ENCODE results near the gene LIN54.
"Not testable (repeated sequence)": the region's sequence is repeated elsewhere in the genome, so short reads cannot be mapped to it uniquely, and the experiment has no call there.

LIN54 gene

DNA sequence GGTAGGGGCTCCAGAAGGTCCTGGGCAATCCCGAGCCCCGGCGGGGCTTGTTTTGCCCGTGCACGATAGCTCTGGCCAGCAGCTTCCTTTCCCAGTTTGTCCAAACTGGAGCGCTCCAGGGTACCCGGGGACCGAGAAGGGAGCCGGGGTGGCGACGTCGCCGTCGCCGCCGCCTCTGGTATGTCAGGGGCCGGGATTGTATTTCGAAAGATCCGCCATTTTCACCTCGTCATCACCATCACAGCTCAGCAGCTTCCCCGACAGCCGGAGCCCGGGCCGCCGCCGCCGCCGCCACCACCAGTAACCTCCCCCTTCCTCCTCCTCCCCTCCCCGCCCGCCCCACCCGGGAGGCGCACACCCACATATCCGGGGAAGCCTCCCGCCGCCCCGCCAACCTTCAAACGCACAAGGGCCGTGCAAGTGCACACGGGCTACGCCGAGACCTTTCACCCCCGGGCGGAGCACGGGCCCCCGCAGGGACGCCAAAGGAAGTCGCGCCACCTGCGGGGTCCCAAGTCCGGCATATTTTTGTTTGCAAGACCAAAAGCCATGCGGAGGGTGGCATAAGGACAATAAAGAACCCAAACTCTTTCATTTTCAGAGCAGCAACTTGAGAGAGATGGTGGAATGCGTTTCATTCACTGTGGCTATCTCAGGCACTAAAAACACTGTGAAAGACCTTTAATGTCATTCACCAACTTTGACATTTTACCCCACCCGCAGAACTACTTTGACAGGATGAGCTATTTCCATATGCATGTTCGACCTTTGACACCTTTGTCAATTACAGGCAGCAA lies at the start of gene LIN54:
LIN54 (minus strand) TSS at position 302 of the 797 bp plus-strand sequence. CDS start 25,979 bp downstream, outside the sequence.
- DNase-seq (ENCODE audit: low spot score) = peak; percentile 86

DNA sequence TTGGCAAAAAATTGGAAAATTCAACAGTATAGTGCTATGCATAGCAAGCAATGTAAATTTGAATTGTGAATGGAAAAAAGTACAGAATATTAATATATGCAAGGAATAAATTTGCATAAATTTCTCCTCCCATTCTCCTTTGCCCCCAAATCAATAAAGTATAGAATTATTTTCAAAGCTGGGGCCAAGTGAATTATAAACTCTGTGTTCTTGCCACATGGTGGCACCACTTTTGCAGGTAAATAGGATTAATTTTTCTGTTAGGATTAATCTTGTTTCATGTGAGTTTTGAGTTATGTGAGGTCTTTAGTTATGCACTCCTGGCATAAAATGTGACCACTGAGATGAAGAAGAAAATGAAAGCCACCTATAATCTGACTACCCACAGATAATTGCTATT lies 44.3 kb upstream of the LIN54 start:
- peak; percentile 7 for DNase-seq (ENCODE audit: low spot score)

DNA sequence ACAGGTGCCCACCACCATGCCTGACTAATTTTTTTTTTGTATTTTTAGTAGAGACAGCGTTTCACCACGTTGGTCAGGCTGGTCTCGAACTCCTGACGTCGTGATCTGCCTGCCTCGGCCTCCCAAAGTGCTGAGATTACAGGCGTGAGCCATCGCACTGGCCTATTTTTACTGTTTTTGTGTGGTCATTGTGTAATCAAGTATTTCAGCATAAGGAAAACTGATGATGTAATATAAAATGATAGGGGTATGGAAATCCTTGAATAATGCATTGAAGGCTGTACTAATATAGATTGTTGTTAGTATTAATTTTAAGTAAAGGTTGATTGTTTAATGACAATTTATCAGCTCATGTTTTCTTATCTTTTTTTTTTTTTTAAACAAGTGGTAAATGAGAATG lies 38.2 kb upstream of the LIN54 start:
- DNase-seq (ENCODE audit: low spot score) = not testable (repeated sequence)

DNA sequence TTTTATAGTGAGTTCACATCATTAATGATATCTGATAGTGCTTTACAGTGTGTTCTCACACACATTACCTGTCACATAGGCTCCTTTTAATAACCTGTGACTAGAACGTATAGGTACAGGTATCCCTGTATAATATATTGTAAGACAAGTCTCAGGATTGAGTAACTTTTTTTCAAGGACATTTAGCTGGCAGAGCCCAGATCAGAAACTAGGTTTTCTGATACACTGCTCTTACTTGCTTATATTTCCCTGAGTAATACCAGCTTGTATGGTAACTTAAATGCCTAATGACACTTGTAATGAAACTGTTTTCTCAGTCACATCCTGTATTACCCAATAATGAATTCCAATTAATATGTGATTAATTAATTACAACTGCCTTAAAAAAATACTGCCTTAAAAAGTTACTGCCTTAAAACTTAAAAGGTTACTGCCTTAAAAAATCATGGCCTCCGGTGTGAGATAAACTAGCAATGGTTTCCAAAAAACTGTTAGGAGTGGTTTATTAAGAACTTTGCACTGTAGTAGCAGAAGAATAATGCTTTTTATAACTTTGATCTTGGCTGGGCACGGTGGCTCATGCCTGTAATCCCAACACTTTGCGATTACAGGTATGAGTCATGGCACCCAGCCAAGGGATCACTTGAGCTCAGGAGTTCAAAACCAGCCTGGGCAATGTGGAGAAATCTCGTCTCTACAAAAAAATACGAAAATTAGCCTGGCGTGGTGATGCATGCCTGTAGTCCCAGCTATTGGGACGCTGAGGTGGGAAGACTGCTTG lies 36.3 kb upstream of the LIN54 start:
- DNase-seq (ENCODE audit: low spot score) = no peak

DNA sequence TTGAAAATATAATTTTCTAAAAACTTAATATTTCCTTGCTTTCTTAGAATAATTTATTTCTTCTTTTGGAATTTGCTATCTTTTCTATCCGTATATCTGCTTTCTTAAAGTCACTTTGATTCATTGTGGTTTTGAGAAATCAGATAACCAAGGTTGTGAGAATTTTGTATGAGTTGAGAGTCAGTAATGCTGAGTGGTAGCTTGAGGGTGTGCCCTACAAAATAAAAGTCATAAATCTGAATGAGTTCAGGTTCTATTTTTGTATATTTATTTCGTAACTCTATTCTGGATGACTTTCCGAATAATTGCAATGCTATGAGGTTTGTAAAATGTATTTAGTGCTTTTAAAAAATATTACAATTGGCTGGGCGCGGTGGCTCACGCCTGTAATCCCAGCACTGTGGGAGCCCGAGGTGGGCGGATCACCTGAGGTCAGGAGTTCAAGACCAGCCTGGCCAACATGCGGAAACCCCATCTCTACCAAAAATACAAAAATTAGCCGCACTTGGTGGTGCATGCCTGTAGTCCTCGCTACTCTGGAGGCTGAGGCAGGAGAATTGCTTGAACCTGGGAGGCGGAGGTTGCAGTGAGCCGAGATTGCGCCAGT lies 33.3 kb upstream of the LIN54 start:
- DNase-seq (ENCODE audit: low spot score) = peak; percentile 46

DNA sequence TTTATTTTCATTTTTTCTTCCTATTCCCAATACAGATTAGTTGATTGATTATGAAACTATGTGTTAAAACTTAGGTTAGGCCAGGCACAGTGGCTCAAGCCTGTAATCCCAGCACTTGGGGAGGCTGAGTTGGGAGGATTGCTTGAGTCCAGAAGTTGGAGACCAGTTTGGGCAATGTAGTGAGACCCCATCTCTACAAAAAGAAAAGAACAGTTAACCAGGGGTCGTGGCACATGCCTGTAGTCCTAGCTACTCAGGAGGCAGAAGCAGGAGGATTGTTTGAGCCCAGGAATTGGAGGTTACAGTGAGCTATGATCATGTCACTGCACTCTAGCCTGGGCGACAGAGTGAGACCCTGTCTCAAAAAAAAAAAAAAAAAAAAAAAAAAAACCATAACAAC lies 32.5 kb upstream of the LIN54 start:
- DNase-seq (ENCODE audit: low spot score) = not testable (repeated sequence)

DNA sequence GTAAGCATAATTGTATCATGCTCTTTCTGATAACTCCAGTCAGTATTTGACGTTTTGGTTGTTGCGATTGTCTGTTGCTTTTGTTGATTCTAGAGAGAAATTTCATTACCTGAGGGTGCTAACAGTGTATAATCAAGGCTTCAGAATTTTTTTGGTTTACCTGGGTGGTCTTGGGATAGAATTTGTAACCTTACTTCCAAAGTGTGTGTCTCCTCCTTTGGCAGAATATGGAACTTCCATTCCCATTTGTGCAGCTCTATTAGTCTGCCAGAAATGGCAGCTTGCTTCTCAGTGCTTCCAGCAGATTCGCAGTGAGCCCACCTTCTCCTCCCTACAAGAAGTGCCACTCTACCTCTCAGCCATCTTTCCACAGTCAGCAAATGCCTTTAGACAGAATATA lies 29.6 kb upstream of the LIN54 start:
- no peak for DNase-seq (ENCODE audit: low spot score)

DNA sequence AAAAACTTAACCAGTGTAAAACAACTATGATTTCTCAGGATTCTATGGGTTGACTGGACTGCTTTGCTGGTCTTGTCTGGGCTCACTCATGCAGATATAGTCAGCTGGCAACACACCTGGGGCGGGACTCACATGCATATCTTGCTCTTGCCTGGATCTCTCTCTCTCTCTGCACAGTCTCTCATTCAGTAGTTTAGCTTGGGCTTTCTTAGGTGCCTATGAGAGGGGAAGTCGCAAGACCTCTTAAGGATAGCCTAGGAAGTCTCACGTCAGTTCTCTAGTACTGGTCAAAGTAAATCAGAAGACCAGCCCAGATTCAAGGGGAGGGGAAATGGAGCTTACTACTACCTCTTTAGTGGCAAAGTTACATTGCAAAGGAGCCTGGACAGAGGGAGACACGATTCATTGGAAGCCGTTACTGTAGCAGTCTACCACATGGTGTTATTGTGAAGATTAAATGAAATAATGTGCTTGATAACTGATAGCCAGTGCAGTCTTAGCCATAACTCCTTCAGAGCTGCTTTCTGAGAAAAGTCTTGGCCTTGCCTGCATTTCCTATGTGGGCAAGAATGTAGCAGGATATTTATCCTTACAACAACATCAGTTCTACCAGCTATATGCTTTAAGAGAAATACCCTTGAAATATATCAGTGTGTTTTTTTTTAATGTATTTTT lies 26.5 kb upstream of the LIN54 start:
- no peak for DNase-seq (ENCODE audit: low spot score)

DNA sequence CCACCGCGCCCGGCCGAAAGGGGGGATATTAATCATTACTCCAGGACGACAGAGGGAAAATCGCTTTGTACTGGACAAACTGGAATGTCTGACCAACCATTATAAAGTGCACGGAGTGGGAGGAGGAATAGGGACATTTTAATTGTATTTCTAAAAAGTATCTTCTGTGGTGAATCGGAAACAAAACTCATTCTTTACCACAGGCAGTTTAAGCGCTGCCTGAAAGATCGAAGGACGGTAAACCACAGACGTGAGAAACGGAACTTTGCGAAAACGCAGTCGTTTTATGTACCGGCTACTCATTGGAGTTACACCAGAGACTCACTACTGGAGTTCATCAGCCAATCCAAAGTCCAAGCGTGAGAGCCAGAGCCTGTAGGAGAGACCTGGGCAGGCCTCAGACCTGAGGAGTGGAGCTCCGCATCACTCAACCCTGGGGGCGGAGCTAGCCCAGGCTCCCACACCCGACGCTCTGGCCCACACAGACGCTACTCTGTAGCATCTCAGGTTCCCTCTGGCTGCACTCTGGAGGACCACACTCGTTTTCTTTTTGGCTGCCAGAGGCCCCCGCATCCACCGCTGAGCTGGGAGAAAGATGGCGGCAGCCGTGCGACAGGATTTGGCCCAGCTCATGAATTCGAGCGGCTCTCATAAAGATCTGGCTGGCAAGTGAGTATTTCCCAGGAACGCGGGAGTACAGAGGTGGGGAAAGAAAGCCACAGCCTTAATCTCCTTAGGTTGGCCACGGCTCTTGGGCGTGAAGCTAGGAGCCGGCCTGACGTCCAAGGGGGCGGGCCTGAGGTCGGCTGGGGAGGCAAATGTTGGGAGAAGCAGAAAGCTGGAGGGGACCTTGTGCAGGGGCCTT lies 24.2 kb upstream of the LIN54 start, which contains the start of gene COPS4:
COPS4 (plus strand) TSS at position 554 of the 865 bp plus-strand sequence; CDS start at position 596, 42 bp downstream.
- peak; percentile 98 for DNase-seq (ENCODE audit: low spot score)

DNA sequence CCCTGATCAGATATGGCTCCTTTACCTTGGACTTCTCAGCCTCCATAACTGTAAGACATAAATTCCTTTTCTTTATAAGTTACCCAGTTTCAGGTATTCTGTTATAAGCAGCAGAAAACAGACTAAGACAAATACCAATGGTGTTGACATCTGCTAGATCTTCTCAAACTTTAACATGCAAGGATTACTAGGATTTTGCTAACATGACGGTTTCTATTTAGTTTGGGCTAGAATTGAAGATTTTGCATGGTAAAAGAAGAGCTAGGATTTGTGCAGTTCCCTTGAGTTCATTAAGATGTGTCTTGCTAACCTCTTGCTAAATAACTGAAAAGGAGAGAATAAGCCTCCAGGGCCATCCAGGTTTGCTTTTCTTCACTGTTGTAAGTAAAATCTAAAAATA lies 19.1 kb upstream of the LIN54 start:
- no peak for DNase-seq (ENCODE audit: low spot score)

DNA sequence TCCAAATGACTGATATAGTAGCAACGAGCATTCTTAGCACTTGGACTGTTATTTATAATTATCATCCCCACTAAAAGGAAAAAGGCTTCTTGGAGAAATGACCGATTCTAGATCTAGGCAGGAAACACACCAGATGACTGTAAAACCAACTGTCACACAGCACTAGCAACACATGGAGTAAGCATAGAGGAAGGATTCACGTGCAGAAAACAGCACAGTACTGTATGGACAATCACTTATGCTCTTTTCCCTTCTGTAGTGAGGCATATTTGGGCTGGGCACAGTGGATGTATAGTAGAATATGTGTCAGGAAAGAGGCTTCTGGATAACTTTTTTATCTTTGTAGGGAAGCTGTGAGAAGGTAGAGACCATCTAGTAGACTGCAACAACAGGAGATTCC lies 18.4 kb upstream of the LIN54 start:
- DNase-seq (ENCODE audit: low spot score) = no peak

DNA sequence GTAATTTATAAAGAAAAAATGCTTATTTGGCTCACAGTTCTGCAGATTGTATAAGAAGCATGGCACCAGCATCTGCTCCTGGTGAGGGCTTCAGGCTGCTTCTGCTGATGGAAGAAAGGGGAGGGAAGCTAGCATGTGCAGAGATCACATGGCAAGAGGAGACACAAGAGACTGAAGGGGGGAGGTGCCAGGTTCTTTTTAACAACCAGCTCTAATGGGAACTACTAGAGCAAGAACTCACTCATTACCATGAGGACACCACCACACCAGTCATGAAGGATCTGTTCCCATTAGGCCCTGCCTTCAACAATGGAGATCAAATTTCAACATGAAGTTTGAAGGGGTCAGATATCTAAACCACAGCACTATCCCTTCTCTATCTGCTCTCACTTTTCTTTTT lies 14.9 kb upstream of the LIN54 start:
- no peak for DNase-seq (ENCODE audit: low spot score)

DNA sequence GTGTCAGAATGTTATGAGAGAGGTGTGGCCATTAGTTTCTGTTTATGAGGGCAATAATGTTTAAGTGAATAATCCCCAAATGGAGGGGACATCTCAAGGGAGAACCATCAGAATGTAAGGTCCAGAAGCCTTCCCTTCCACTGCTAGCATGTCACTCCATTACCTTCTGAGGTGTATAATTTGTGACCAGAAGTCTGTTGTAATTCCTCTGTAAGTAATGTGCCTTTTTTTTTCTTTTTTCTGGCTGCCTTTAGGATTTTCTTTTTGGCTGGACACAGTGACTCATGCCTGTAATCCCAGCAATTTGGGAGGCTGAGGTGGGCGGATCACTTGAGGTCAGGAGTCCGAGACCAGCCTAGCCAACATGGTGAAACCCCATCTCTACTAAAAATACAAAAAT lies 13.6 kb upstream of the LIN54 start:
- DNase-seq (ENCODE audit: low spot score) = no peak

DNA sequence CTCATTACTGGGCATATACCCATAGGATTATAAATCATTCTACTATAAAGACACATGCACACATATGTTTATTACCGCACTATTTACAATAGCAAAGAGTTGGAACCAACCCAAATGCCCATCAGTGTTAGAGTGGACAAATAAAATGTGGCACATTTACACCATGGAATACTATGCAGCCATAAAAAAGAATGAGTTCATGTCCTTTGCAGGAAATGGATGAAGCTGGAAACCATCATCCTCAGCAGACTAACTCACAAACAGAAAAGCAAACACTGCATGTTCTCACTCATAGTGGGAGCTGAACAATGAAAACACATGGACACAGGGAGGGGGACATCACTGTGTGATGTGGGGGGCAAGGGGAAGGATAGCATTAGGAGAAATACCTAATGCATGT lies 13.0 kb upstream of the LIN54 start:
- DNase-seq (ENCODE audit: low spot score) = not testable (repeated sequence)

DNA sequence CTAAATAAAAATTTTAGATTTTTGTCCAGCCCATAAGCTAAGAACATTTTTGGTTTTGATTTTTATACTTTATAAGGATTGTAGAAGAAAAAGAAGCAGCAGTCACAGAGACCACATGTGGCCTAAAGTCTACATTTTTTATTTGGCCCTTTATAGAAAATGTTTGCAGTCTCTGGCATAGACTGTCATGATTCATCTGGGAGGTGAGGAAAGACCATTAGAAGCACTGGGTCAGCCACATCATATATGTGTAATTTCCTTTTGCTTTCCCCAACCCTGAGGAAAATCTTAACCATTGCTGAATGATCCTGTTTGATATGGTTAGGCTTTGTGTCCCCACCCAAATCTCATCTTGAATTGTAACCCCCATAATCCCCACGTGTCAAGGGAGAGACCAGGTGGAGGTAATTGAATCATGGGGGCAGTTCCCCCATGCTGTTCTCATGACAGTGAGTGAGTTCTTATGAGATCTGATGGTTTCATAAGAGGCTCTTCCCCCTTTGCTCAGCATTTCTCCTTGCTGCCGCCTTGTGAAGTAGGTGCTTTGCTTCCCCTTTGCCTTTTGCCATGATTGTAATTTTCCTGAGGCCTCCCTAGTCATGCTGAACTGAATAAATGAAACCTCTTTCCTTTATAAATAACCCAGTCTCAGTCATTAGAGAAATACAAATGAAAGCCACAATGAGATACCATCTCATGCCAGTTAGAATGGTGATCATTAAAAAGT lies 12.3 kb upstream of the LIN54 start:
- peak; percentile 47 for DNase-seq (ENCODE audit: low spot score)

DNA sequence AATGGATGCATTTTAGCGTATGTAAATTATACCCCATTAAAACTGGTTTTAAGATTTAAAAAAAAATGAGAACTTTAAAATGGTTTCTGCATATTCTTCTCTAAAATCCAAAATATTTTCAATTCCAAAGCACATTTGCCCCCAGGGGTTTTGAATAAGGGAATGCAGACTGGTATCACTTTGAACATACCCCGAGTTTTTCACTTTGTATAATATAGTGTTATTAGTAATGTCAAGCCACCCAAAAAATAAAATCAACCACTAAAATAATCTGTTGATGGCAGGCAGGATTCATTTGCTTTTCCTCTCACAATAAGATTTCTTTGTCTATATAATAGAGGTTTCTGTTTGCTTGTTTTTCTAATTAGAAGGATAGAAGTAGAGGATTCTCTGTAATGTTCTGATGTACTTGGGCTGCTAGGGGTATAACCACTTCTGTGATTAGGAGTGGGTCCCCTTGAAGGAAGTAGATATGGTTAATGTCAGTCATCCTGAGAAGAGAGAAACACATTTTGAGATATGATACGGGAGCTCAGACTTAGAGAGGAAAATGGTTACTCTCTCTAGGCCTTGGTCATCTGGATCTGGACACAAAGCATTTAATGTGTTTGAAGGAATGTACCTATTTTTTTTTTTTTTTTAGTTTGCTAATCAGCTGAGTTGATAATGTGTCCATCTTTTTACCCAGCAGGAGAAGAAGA lies 9.3 kb upstream of the LIN54 start:
- DNase-seq (ENCODE audit: low spot score) = no peak

DNA sequence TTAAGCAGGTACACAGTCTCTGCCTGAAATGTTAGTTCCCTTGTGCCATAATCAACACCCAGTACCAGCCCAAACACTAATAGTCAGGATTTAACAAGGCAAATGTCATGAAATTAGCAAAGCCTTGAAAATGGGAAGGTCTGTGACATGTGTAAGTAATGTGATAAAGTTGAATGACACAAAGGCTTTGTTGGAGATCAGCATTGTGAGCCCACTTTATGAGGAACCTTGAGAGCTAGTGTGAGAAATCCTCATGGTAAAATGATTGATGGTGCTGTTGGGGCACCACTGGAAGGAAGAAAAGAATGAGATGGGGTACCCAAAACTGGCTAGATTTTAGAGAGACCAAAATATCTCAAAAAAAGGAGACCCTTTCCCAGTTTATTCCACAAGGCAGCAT lies 3.3 kb upstream of the LIN54 start:
- no peak for DNase-seq (ENCODE audit: low spot score)

DNA sequence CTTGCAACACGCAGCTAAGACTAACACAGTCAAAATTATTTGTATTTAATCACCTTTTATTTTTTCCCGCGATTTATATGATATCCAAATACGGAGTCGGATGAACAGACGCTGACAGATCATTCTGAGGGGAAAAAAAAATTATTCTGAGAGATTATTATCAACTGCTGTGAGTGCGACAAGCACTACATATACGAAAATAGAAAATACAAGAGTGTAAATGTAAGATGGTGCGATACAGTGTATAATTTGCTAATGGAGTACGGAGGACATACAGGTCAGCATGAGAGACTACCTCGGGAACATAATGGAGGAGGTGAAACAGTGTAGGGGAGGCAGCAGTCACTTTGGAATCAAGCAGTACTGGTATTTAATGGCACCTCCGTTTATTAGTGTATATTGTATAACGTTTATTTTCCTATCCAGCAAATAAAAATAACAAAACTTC lies 2.8 kb upstream of the LIN54 start:
- DNase-seq (ENCODE audit: low spot score) = no peak

DNA sequence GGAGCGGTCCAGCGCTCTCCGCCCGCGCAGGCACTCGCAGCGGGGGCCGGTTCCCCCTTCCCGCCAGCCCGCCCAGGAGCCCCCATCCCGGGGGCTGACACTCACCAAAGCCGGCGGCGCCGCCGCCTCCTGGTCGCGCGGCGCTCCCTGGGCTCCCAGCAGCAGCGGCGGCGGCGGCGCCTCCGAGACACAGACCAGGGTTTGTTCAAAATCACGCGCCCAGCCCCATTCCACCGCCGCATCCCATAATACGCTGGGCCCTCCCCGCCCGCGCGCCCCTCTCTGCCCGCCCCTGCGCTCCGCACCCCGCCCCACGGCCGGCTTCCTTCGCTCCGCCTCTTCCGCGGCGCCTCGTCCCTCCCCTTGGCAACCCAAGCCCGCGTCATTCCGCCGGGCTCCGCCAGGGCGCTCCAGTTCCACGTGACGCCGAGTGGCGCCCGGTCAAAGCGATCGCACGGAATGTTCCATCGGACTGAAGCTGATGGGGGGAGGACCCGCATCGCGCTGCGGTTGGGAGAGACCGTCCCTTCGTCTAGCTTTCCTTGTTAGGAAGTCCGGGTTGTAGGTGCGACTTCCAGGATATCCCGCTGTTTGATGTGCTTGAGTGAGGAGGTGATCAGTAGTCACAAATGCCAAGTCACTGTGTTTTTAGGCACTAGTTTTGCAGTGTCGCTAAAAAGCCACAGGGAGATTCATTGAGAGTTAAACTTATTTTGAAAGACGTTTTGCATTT lies 2.2 kb upstream of the LIN54 start:
- peak; percentile 97 for DNase-seq (ENCODE audit: low spot score)
